ENCODE measurements around the gene PACSIN2. TPM values are rescaled to one million over a fixed set of nuclear protein-coding genes. Genes with fewer than 3 reads are reported as not detected.

The PACSIN2 gene
- total and polyA plus RNA-seq, 2 experiments from 2014 or later = 23.5 to 57.3 TPM

DNA sequence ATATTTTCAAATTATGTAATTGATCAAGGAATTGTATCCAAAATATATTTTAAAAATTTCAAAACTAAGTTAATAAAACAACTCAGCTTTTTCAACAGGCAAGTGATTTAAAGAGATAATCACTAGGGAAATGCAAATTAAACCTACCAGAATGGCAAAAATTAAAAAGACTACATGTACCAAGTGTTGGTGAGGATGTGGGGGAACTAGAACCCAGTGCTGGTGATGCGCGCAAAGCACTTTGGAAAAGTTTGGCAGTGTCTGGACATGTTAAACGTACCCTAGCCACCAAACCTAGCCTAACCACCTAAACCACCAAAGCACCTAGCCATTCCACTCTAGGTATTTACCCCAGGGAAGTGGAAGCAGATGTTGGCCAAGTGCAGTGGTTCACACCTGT is 22.9 kb downstream of the PACSIN2 start:
- Histone ChIP-seq H3K4me3 (no peak overlapping the region), H3K9me2 (ENCODE audit: insufficient read depth) (no peaks in the 10 kb centered on the region), H2AFZ (no peak overlapping the region), H3K27me3 (ENCODE audit: insufficient read depth) (no peaks in the 10 kb centered on the region), H3K36me3 (ENCODE audit: insufficient read depth) (no peaks in the 10 kb centered on the region), H3K4me1 (ENCODE audit: insufficient read depth) (peaks cover 26% of the 10 kb centered on the region), H3K4me2 (no peak overlapping the region), H3K79me2 (replicated peaks; ENCODE audit: insufficient read depth) (peaks cover 100% of the 10 kb centered on the region), H4K20me1 (replicated peaks; ENCODE audit: insufficient read depth) (peaks cover 58% of the 10 kb centered on the region), H3K27ac (ENCODE audit: low read depth) (no peak overlapping the region), H3F3A (replicated peaks; ENCODE audit: low read depth) (peaks cover 6% of the 10 kb centered on the region; the same call in 1 of the 2 replicates)
- TF ChIP-seq, protein P1, sequence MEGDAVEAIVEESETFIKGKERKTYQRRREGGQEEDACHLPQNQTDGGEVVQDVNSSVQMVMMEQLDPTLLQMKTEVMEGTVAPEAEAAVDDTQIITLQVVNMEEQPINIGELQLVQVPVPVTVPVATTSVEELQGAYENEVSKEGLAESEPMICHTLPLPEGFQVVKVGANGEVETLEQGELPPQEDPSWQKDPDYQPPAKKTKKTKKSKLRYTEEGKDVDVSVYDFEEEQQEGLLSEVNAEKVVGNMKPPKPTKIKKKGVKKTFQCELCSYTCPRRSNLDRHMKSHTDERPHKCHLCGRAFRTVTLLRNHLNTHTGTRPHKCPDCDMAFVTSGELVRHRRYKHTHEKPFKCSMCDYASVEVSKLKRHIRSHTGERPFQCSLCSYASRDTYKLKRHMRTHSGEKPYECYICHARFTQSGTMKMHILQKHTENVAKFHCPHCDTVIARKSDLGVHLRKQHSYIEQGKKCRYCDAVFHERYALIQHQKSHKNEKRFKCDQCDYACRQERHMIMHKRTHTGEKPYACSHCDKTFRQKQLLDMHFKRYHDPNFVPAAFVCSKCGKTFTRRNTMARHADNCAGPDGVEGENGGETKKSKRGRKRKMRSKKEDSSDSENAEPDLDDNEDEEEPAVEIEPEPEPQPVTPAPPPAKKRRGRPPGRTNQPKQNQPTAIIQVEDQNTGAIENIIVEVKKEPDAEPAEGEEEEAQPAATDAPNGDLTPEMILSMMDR (conservative IDR thresholded peaks at IDR 0.05; ENCODE audit: low read depth in 2 of 2) = no peak
- TF ChIP-seq CREB1 (CRISPR knock-in tag; IDR thresholded peaks at IDR 0.05; ENCODE audit: low read depth) (no peak), EZH2phosphoT487 (IDR thresholded peaks at IDR 0.05; ENCODE audit: unreplicated experiment) (no peak), ZNF114 (CRISPR knock-in tag; IDR thresholded peaks at IDR 0.05) (no peak), ZNF331 (CRISPR knock-in tag; IDR thresholded peaks at IDR 0.05; ENCODE audit: low read depth) (no peak), POLR2AphosphoS5 (IDR thresholded peaks at IDR 0.05; ENCODE audit: low read depth) (no peak), NANOG (IDR thresholded peaks at IDR 0.05; ENCODE audit: borderline replicate concordance) (no peak), EZH2 (IDR thresholded peaks at IDR 0.05; ENCODE audit: low read depth, unreplicated experiment) (no peak), STAT1 (IDR thresholded peaks at IDR 0.05; ENCODE audit: unreplicated experiment) (no peak)
- TF ChIP-seq, protein P2, sequence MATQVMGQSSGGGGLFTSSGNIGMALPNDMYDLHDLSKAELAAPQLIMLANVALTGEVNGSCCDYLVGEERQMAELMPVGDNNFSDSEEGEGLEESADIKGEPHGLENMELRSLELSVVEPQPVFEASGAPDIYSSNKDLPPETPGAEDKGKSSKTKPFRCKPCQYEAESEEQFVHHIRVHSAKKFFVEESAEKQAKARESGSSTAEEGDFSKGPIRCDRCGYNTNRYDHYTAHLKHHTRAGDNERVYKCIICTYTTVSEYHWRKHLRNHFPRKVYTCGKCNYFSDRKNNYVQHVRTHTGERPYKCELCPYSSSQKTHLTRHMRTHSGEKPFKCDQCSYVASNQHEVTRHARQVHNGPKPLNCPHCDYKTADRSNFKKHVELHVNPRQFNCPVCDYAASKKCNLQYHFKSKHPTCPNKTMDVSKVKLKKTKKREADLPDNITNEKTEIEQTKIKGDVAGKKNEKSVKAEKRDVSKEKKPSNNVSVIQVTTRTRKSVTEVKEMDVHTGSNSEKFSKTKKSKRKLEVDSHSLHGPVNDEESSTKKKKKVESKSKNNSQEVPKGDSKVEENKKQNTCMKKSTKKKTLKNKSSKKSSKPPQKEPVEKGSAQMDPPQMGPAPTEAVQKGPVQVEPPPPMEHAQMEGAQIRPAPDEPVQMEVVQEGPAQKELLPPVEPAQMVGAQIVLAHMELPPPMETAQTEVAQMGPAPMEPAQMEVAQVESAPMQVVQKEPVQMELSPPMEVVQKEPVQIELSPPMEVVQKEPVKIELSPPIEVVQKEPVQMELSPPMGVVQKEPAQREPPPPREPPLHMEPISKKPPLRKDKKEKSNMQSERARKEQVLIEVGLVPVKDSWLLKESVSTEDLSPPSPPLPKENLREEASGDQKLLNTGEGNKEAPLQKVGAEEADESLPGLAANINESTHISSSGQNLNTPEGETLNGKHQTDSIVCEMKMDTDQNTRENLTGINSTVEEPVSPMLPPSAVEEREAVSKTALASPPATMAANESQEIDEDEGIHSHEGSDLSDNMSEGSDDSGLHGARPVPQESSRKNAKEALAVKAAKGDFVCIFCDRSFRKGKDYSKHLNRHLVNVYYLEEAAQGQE (IDR thresholded peaks at IDR 0.05; ENCODE audit: unreplicated experiment) = no peak
- TF ChIP-seq, protein P3, sequence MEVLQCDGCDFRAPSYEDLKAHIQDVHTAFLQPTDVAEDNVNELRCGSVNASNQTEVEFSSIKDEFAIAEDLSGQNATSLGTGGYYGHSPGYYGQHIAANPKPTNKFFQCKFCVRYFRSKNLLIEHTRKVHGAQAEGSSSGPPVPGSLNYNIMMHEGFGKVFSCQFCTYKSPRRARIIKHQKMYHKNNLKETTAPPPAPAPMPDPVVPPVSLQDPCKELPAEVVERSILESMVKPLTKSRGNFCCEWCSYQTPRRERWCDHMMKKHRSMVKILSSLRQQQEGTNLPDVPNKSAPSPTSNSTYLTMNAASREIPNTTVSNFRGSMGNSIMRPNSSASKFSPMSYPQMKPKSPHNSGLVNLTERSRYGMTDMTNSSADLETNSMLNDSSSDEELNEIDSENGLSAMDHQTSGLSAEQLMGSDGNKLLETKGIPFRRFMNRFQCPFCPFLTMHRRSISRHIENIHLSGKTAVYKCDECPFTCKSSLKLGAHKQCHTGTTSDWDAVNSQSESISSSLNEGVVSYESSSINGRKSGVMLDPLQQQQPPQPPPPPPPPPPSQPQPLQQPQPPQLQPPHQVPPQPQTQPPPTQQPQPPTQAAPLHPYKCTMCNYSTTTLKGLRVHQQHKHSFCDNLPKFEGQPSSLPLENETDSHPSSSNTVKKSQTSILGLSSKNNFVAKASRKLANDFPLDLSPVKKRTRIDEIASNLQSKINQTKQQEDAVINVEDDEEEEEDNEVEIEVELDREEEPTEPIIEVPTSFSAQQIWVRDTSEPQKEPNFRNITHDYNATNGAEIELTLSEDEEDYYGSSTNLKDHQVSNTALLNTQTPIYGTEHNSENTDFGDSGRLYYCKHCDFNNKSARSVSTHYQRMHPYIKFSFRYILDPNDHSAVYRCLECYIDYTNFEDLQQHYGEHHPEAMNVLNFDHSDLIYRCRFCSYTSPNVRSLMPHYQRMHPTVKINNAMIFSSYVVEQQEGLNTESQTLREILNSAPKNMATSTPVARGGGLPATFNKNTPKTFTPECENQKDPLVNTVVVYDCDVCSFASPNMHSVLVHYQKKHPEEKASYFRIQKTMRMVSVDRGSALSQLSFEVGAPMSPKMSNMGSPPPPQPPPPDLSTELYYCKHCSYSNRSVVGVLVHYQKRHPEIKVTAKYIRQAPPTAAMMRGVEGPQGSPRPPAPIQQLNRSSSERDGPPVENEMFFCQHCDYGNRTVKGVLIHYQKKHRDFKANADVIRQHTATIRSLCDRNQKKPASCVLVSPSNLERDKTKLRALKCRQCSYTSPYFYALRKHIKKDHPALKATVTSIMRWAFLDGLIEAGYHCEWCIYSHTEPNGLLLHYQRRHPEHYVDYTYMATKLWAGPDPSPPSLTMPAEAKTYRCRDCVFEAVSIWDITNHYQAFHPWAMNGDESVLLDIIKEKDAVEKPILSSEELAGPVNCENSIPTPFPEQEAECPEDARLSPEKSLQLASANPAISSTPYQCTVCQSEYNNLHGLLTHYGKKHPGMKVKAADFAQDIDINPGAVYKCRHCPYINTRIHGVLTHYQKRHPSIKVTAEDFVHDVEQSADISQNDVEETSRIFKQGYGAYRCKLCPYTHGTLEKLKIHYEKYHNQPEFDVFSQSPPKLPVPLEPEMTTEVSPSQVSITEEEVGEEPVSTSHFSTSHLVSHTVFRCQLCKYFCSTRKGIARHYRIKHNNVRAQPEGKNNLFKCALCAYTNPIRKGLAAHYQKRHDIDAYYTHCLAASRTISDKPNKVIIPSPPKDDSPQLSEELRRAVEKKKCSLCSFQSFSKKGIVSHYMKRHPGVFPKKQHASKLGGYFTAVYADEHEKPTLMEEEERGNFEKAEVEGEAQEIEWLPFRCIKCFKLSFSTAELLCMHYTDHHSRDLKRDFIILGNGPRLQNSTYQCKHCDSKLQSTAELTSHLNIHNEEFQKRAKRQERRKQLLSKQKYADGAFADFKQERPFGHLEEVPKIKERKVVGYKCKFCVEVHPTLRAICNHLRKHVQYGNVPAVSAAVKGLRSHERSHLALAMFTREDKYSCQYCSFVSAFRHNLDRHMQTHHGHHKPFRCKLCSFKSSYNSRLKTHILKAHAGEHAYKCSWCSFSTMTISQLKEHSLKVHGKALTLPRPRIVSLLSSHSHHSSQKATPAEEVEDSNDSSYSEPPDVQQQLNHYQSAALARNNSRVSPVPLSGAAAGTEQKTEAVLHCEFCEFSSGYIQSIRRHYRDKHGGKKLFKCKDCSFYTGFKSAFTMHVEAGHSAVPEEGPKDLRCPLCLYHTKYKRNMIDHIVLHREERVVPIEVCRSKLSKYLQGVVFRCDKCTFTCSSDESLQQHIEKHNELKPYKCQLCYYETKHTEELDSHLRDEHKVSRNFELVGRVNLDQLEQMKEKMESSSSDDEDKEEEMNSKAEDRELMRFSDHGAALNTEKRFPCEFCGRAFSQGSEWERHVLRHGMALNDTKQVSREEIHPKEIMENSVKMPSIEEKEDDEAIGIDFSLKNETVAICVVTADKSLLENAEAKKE (CRISPR knock-in tag; IDR thresholded peaks at IDR 0.05) = no peak
- ATAC-seq (no peak), DNase-seq (ENCODE audit: low spot score) (no peak)
- Mint-ChIP-seq H3K27ac (no peak overlapping the region), H3K36me3 (ENCODE audit: low read depth) (peaks cover 8% of the 10 kb centered on the region; the same call in 2 of the 3 replicates), H3K27me3 (ENCODE audit: insufficient read depth, low read depth, poor library complexity) (peaks cover 2% of the 10 kb centered on the region), H3K4me3 (no peak overlapping the region), H3K4me1 (peaks cover 28% of the 10 kb centered on the region), H3K9me3 (no peaks in the 10 kb centered on the region)

All from GM23338 (cell line).